M059J (cell line): ENCODE results near the gene PIN4. TPM values are rescaled to one million over a fixed set of nuclear protein-coding genes. Genes with fewer than 3 reads are reported as not detected.
"Not testable (repeated sequence)": the region's sequence is repeated elsewhere in the genome, so short reads cannot be mapped to it uniquely, and the experiment has no call there.

Experiments used
- DNase-seq: peaks from one replicate; pipeline ENCODE4 v3.0.0-alpha.2; 2012; ENCODE audit warnings: low read depth
- total RNA-seq: library from RNA; depleted of rRNA; stranded (reverse); fragments of >200 nt; shearing (Covaris generic); gene quantifications from 2 replicates; pipeline ENCODE4 v1.2.3, GENCODE V29; 2014; rRNA removed

PIN4 gene
- 45.1 and 56.9 TPM in 2 replicates for total RNA-seq

DNA sequence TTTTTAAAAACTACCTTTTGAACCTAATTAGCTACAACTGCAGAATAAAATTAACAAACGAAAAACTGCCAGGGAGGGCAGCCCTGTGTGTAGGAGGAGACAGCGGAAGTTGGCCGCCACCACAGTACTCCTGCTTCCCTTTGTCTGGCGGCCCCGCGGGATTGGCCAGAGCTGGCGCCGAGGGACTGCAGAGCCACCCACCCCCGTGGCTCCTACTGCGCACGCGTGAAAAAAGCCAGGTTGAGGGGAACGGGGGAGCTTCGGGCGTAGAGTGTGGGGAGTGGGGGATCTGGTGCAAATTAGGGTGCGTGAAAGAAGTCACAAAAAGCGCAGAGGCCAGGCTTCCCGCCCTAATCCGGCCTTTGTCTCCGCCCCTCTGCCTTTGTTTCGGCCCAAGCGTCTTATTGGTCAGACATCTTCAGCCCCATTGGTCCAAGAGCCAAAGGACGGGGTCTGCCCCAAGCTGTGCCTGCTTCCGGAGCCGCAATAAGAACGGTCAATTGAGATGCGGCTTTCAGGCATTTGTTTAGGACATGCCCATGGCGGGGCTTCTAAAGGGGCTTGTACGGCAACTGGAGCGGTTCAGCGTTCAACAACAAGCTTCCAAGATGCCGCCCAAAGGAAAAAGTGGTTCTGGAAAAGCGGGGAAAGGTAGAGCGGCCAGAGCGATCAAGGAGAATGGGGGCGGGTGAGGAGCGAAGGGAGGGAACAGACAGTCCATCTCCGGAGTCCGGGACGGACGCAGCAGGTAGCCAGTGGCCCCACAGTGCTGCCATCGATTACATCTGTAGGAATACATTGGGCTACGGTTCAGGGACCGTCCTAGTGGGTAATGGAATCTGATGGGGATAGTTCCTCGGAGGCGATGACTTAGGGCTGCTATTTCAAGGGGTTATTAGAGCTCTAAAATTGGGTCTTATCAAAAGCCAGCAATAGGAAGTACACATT is at the start of gene PIN4:
TSS of gene PIN4 (plus strand) at position 580 of the 948 bp plus-strand sequence. CDS start at position 609, 29 bp downstream.
- peak; percentile 99 for DNase-seq

DNA sequence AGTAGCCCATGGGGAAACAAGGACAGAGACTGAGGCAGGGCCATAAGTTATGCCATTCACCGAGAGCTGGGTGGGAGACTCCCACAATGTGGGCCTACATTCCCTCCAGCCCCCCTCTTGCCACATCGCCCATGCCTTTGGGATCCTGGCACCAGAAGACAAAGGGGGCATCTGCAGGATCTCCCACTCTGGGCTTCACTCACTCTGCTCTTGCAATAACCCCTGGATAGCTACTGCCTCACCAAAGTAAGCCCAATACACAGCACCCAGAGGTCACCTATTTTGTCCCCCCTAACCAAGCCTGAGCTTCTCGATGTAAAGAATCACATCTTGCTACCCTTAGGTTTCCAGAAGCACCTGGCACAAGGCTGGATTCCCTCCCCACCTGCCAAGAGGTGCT is 49.1 kb upstream of the PIN4 start:
- no peak for DNase-seq

DNA sequence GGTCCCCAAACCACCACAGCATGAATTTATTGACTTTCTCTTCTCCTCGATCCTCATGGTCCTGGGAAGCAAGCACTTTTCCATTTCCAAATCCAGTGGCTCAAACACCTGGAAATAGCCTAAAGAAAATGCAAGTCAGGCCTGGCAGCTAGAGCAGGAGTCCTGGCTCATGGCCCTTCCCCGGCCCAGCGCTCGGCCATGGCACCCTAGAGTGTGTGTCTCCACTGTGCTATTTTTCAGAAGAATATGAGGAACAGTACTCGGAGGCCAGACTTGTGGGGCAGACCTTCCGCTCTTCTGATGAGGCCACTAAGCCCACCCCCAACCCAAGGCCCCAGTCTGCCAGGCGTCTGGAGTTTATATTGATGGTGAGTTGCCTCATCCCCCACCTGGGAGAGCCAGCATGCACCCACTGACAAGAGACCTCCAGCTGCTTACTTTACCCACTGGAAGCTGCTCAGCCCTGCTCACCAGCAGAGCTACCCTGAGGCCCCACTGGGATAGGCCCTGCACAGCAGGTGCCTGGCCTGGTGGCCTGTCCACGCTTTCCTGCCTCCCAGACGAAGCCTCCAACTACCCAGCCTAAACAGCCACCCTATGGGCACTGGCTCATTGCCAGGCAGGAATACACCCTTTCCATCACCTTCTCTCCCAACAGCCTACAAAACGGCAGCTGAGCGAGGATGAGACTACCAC is 47.6 kb upstream of the PIN4 start:
- DNase-seq = no peak

DNA sequence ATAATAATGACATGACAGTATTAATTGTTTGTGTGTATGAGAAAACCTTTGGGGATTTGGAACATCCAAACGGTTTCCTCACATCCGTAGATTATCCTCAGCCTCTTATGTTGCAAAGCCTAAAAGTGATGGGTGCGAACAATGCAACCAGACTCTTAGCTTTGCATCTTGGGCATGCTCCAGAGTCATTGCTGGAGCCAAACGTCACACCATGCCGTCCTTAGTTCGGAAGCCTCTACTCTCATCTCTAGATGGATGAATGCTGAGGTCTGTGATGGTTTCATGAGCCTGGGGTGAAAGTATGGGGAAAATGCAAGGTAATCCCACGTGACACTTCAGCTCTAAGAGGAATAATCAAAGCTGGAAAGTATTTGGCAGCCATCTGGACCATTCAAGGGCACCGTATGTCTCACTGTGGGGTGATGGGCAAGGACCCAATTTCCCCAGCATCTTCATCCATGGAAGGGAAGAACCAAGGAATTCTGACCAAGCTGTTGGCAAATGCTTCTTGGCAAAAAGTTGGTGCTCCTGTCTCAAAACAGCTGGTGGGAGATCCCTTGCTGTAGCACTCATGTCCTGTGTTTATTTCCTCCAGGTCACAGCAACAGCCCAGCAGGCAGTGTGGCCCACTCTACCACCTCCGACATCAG is 43.6 kb upstream of the PIN4 start:
- no peak for DNase-seq

DNA sequence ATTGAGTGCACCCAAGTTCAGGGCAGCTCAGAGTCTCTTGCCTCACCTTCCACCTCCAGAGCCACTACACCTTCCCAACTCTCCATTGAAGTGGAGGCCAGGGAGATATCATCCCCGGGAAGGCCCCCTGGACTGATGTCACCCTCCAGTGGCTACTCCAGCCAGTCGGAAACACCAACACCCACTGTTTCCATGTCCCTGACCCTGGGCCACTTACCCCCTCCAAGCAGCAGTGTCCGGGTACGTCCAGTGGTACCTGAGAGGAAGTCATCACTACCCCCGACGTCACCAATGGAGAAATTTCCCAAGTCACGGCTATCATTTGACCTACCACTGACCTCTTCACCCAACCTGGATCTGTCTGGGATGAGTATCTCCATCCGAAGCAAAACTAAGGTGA is 42.0 kb upstream of the PIN4 start:
- DNase-seq = no peak

DNA sequence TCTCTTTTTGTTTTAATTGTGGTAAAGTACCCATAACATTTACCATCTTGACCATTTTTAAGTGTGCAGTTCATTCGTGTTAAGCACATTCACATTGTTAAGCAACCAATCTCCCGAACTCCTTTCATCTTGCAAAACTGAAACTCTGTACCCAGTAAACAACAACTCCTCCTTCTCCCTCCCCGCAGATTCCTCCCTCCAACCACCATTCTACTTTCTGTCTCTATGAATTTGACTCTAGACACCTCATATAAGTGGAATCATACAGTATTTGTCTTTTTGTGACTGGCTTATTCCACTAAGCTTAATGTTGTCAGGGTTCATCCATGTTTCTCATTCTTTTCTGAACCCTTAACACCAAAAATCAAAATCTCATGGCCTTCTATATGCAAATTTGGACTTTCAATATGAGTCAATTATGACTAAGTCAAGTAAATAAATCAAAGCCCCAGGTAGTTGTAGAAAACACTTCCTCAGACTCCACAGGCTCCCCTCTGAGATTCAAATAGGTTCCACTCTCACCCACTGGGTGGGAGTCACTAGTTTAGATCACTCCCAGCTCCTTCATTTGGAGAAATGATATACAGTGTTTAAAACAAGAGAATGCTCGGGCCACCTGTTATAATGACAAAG is 40.1 kb upstream of the PIN4 start:
- DNase-seq = no peak

DNA sequence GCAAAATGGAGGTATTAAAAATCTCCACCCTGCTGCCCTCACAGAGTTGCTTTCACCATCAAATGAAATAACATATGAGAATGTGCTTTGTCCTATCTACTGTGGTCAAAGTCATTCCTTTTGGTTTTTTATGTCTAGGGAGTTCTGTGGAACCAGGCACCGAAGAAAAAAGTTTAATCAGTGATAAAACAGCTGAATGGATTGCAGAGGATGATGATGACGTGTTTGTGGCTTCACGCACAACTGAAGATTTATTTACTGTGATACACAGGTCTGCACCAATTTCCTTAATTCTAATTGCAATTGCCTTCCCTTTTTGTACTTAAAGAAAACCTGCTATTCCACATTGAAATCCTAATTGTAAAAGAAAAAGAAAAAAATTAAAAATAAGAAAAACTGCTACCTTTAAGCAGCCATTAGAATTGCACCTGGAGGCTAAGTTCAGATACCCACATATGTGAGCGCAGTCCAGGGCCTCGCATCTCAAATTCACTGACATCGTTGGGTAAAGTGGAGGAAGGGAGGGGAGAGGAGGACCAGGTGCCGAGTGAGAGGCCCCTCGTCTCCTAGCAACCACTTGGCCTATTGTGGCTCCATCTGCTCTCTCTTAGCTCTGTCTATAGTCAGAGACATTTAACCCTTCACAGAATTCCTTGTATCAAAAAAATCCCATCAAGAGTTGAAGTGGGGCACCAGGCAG is 39.3 kb upstream of the PIN4 start:
- no peak for DNase-seq

DNA sequence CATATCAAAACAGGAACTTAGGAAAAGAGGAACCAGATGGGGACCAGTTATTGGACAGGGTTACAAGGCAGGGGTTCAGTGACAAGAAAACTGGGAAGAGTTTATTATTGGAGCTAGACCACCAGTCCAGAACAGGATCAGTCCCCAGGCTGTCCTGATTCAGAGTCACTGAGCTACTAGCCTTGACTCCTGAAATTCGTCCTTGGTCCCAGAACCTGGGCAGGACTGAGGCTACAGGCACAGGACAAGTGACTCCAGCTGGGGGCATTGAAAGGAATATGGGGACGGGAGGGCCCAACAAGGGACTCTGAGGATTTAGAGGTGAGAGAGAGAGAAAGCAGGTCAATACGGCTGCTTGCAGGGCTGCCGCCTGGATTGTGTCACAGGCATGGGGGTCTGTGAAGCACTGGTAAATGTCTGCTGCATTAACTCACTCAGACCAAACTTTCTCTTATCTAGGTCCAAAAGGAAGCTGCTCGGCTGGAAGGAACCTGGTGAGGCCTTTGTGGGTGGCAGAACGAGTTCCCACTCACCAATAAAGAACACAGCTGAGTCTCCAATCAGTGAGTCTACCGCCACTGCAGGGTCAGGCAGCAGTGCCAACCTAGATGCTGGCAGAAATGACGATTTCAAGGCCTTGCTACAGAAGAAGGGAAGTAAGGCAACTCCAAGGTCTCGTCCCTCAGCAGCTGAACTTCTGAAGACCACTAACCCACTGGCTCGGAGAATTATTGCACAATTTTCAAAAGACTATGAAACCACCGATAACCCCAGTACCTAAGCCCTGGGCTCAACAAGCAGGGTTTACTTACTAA is 38.6 kb upstream of the PIN4 start:
- no peak for DNase-seq

DNA sequence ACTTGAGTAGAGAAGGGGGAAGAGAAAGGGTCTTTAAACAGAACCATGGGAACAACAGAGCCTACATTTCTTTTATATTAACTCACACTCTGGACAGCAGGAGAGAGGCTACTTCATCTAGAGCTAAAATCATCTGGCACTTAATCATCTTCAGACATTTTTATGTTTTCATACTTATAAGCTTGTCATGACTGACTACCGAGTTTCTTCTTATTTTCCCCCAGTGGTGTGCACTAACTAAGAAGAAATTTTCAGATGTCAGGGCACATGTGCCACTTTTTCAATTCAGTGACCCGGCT is 38.0 kb upstream of the PIN4 start:
- no peak for DNase-seq

DNA sequence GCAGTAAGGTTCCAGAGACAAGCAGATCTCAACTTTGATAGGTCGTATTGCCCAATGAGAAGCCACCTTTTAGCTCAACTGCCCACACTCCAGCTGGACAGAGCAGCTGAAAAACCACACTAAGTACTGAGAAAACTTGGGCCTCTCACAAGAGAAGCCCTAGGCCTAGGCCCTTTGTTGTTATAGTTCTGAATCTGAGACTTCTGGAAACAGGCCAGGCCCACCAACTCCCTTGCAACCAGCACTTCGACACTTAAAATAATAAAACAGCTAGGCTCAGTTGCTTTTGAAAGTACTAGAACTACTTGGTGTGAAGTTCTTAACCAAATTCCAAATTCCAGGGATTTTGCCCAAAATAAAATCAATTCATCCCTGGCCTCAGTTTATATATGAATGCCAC is 36.4 kb upstream of the PIN4 start:
- DNase-seq = no peak

DNA sequence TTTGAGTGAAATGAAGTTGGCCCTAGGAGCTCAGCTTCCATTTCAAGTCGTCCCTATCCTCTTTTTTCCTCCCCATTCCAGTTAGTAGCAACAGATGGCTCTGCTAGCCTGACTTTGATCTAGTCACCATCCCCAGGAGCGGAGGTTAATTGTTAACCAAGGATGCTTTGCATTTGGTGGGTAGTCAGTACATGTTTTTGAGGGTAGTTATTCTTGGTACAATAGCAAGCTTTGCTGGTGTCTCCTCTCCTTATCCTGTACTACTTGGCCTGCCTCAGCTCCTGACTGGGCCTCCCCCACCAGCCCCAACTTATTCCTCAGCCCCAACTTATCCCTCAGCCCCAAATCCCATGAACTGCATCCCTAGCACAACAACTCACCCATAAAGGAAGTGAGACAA is 35.0 kb upstream of the PIN4 start:
- no peak for DNase-seq

DNA sequence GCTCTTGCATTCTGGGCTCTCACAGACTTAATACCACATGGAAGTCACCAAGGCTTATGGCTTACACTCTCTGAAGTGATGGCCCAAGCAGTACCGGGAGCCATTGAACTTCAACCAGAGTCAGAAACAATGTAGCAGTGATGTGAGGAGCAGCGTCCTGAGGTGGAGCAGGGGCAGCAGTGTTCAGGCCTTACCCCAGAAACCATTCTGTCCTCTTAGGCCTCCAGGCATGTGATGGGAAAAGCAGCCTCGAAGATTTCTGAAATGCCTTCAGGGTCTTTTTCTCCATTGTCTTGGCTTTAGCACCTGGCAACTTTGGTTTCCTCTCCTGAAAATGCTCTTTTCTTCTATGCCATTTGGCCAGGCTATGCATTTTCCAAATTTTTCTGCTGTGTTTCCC is 22.8 kb upstream of the PIN4 start:
- DNase-seq = no peak

DNA sequence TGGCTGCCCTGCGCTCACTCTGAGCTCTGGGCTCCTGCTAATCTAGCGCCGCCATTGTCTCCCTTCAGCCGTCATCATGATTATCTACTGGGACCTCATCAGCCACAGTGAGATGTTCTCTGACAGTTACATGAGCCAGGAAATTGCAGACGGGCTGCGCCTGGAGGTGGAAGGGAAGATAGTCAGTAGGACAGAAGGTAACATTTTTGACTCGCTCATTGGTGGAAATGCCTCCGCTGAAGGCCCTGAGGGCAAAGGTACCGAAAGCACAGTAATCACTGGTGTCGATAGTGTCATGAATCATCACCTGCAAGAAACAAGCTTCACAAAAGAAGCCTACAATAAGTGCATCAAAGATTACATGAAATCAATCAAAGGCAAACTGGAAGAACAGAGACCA is 21.8 kb upstream of the PIN4 start:
- no peak for DNase-seq

DNA sequence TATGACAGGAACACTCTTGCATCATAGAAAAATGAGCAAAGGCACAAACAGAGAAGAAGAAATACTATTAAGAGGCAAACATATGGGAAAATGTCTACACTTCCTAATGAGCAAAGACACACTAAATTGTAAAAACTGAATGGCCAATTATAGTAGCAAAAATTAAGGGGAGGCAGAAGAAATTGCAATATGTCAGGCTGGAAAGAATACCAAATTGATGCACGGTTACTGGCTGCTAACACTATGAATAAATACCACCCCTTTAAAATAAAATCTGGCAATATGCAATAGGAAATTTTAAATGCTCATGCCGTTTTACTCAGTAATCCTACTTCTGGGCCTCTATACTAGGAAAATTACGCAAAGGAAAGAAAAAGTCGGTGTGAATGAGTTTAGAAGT is 16.0 kb upstream of the PIN4 start:
- no peak for DNase-seq

DNA sequence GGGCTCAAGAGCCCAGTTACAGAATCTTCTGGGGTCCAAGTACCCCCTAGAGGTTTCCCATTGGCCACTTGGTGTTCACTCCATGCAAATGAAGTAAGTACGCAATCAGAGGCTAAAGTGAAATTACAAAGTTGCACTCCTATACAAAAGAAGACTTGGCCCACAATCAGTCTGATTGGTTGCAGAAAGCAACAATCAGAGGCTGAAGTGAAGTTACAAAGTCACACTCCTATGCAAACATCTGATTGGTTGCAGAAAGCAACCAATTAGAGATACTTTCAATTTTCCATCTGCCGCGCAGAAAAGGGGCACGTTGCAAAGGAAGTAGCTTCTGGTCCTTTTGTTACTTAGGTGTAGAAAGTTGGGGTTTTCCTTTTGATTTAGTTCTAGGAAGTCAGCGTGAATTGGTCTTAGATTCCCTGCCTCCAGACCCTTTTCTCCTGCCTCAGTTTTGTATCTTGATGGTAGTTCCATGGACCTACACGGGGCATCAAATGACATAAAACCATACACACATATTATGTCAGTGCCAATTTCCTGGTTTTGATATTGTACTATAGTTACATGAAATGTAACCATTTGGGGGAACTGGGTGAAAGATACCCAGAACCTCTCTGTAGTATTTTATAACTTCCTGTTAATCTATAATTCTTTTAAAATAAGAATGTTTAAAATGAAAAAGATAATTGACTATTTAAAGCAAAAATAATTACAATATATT is 12.4 kb upstream of the PIN4 start:
- DNase-seq = peak; percentile 79

DNA sequence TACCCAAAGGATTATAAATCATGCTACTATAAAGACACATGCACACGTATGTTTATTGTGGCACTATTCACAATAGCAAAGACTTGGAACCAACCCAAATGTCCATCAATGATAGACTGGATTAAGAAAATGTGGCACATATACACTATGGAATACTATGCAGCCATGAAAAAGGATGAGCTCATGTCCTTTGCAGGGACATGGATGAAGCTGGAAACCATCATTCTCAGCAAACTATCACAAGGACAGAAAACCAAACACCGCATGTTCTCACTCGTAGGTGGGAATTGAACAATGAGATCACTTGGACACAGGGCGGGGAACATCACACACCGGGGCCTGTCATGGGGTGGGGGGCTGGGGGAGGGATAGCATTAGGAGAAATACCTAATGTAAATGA is 5.3 kb upstream of the PIN4 start:
- not testable (repeated sequence) for DNase-seq

DNA sequence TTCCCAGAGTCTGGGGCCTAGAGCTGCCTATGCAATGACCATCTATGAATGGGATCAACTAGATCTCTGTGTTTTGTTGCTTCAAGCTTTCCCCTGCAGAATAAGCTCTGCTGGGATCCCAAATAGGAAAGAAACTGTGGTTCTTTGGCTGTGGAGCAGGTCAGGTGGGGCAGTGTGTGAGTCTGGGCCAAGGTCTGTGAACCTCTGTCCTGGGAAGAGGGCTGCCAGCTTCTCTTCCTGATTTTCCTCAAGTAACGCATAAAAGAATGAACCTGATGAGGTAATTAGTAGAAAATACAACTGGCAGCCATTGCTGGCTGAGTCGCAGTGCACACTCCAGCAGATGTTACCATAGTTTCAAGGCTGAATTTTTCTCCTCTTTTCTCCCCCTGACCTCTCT is 4.6 kb upstream of the PIN4 start:
- DNase-seq = no peak

DNA sequence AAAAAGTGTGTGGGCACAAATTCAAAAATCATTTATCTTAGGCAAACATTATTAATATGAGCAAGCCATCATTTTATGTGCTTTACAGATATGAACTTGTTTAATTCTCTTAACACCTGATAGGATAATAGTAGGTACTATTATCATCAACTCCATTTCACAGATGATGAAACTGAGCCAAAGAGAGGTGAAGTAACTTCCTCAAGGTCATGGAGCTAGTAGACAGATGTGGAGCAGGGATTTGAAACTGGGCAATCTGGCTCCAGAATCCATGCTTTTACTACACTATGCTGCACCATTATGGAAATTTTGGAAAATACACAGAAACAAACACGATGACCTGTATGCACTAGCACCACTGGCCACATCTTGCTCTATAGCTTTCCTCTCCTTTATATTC is 1.0 kb upstream of the PIN4 start:
- no peak for DNase-seq

DNA sequence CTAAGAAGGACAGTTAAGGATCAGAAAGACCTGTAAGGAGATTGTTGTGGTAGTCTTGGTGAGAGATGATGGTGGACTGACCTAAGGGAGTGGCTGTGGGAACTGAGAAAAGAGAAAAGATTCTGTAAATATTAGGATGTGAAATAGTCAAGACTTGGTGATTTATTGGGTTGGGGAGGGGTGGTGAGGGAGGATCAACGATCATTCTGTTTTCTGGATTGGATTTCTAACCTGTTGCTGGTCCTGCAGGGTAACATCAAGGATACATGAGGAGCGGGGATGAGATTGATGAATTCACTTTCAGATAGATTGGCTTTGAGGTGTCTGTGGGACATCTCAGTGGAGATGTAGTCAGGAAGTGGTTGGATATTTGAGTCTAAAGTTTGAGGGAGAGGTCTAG is 1.4 kb downstream of the PIN4 start:
- DNase-seq = no peak
